HepG2 (cell line): ENCODE results near the gene PDK2. TPM values are rescaled to one million over a fixed set of nuclear protein-coding genes. Genes with fewer than 3 reads are reported as not detected.
A peak's percentile ranks its signal among the peaks of the same experiment; 100 is the strongest.

Experiments
- ASH2L ChIP-seq: fragments of 300-600, 200-600 bp; sonication (generic); IDR thresholded peaks from 2 replicates; pipeline ENCODE4 v1.7.0; 2017; ENCODE audit warnings: low read depth, mild to moderate bottlenecking, moderate library complexity, mixed read lengths, low read length; ENCODE audit not compliant: insufficient read length
- KMT2B ChIP-seq: IDR thresholded peaks from 2 replicates; pipeline ENCODE4 v1.6.1; 2016; ENCODE audit warnings: missing genetic modification reagents, missing compliant biosample characterization
- TBX2 ChIP-seq: sonication (generic); formaldehyde crosslinking; IDR thresholded peaks from 2 replicates; pipeline ENCODE4 v1.5.0; 2020; ENCODE audit warnings: missing genetic modification reagents, mild to moderate bottlenecking, borderline replicate concordance
- TCF12 ChIP-seq, 2 experiments: fragments of 450-650 bp in 1 of 2; sonication (generic) in 1 of 2; formaldehyde crosslinking in 1 of 2; IDR thresholded peaks; 2 replicates each; pipeline versions ENCODE4 v1.6.1 to v1.8.0; 2017 to 2022; ENCODE audit warnings: antibody characterized with exemption in 1 of 2, mild to moderate bottlenecking in 1 of 2, missing genetic modification reagents in 1 of 2, moderate library complexity in 1 of 2
- ZBTB20 ChIP-seq: sonication (generic); formaldehyde crosslinking; IDR thresholded peaks from 2 replicates; pipeline ENCODE4 v1.8.1; 2023; ENCODE audit warnings: missing genetic modification reagents, low read depth, mild to moderate bottlenecking, borderline replicate concordance
- ZFYVE20 ChIP-seq: sonication (generic); formaldehyde crosslinking; IDR thresholded peaks from 2 replicates; pipeline ENCODE4 v1.8.0; 2023; ENCODE audit warnings: low read depth, mild to moderate bottlenecking, moderate library complexity, missing genetic modification reagents, borderline replicate concordance
- ZNF350 ChIP-seq: sonication (generic); formaldehyde crosslinking; IDR thresholded peaks from 2 replicates; pipeline ENCODE4 v1.4.0; 2020; ENCODE audit warnings: mild to moderate bottlenecking, low read depth, missing genetic modification reagents, borderline replicate concordance
- ZNF652 ChIP-seq: IDR thresholded peaks from 2 replicates; pipeline ENCODE4 v1.6.1; 2016; ENCODE audit warnings: low read depth, borderline replicate concordance
- polyA plus RNA-seq, 8 experiments: library from polyadenylated mRNA; depleted of rRNA in 3 of 8; stranded (reverse) in 7 of 8; unstranded in 1 of 8; fragments of >200 nt; fragmentation: Illumina TruSeq in 4 of 8; extraction: Trizol in 4 of 8; gene quantifications; 2 replicates each; pipeline versions ENCODE4 v1.2.1 to v1.2.3, GENCODE V29; 2011 to 2016; ENCODE audit warnings: low read depth in 4 of 8, missing spikeins in 1 of 8, mixed read lengths in 1 of 8; ENCODE audit not compliant: insufficient read depth in 1 of 8
- total RNA-seq, 5 experiments: library from RNA; depleted of rRNA; stranded (reverse); fragments of >200 nt; fragmentation: Illumina TruSeq; extraction: Trizol; gene quantifications; 2 replicates each; pipeline ENCODE4 v1.2.3, GENCODE V29; 2016; ENCODE audit warnings: low read depth in 1 of 5
- TF ChIP-seq, protein P1 (sequence below): sonication (generic); formaldehyde crosslinking; IDR thresholded peaks from 2 replicates; pipeline ENCODE4 v1.4.0; 2020; ENCODE audit warnings: mild to moderate bottlenecking, missing genetic modification reagents
- TF ChIP-seq, protein P2 (sequence below): sonication (generic); formaldehyde crosslinking; IDR thresholded peaks from 2 replicates; pipeline ENCODE4 v1.4.0; 2020; ENCODE audit warnings: missing genetic modification reagents

Gene PDK2
- total and polyA plus RNA-seq, 2 of the 13 experiments (the other 11 are each of a cell fraction or from before 2014, with no cell fraction given): 18.5 to 59.7 TPM

GRCh38 chr17:50139950-50140885 is 45.1 kb downstream of the PDK2 start (continued):
- TF ChIP-seq, protein P1, sequence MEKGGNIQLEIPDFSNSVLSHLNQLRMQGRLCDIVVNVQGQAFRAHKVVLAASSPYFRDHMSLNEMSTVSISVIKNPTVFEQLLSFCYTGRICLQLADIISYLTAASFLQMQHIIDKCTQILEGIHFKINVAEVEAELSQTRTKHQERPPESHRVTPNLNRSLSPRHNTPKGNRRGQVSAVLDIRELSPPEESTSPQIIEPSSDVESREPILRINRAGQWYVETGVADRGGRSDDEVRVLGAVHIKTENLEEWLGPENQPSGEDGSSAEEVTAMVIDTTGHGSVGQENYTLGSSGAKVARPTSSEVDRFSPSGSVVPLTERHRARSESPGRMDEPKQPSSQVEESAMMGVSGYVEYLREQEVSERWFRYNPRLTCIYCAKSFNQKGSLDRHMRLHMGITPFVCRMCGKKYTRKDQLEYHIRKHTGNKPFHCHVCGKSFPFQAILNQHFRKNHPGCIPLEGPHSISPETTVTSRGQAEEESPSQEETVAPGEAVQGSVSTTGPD (CRISPR knock-in tag): no peak
- TF ChIP-seq ZFYVE20 (no peak), ZBTB20 (CRISPR knock-in tag) (no peak), TCF12 (IDR thresholded peaks at IDR 0.05) (no peak), TCF12 (CRISPR knock-in tag; IDR thresholded peaks at IDR 0.05) (no peak), ASH2L (peak; percentile 26), KMT2B (CRISPR knock-in tag) (no peak), ZNF652 (no peak), TBX2 (no peak), ZNF350 (peak; percentile 46; the same call in 1 of the 2 replicates)
- TF ChIP-seq, protein P2, sequence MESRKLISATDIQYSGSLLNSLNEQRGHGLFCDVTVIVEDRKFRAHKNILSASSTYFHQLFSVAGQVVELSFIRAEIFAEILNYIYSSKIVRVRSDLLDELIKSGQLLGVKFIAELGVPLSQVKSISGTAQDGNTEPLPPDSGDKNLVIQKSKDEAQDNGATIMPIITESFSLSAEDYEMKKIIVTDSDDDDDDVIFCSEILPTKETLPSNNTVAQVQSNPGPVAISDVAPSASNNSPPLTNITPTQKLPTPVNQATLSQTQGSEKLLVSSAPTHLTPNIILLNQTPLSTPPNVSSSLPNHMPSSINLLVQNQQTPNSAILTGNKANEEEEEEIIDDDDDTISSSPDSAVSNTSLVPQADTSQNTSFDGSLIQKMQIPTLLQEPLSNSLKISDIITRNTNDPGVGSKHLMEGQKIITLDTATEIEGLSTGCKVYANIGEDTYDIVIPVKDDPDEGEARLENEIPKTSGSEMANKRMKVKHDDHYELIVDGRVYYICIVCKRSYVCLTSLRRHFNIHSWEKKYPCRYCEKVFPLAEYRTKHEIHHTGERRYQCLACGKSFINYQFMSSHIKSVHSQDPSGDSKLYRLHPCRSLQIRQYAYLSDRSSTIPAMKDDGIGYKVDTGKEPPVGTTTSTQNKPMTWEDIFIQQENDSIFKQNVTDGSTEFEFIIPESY (CRISPR knock-in tag): 0 out of 2 replicates have a peak, but pooled peaks have one; percentile 10
